ENCODE measurements around the gene JHY.
"Not testable (repeated sequence)": the region's sequence is repeated elsewhere in the genome, so short reads cannot be mapped to it uniquely, and the experiment has no call there.

JHY gene

GRCh38 chr11:122852074-122852795 is 30.3 kb upstream of the JHY start:
- Histone ChIP-seq H3K4me3 (ENCODE audit: low read length) (no peak overlapping the region), H3K27me3 (ENCODE audit: control insufficient read depth, insufficient read depth, low read length) (no peaks in the 10 kb centered on the region), H3K36me3 (ENCODE audit: control insufficient read depth, insufficient read depth, low read length) (no peaks in the 10 kb centered on the region), H3K27ac (ENCODE audit: low read length) (no peak overlapping the region), H3K9me3 (ENCODE audit: control insufficient read depth, insufficient read depth, low read length) (no peaks in the 10 kb centered on the region), H3K4me1 (ENCODE audit: control insufficient read depth, insufficient read depth, low read length) (peaks cover 2% of the 10 kb centered on the region; the same call in 1 of the 2 replicates)
- WGBS (ENCODE audit: insufficient coverage, insufficient read length) = no CpG with 5 or more reads among the region's 10 CpGs
- DNase-seq (ENCODE audit: low read depth, low spot score) = no peak

DNA sequence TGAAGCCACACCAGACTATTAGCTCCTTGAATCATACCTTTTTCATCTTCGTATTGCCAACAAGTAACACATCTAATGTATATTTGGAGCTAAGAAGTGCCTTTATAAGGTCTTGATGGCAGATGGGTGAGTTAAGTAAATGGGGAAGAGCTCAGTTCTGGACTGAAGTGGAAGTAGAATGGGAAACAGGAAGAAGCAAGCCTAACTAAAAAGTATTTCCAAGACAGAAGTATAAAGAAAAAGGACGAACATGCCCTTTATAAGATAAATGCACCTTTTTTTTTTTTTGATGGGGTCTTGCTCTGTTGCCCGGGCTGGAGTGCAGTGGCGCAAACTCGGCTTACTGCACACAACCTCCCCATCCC is 29.8 kb upstream of the JHY start:
- H3K4me1 ChIP-seq (ENCODE audit: control insufficient read depth, insufficient read depth, low read length) = peaks cover 2% of the 10 kb centered on the region; the same call in 1 of the 2 replicates
- no CpG with 5 or more reads among the region's 5 CpGs for WGBS (ENCODE audit: insufficient coverage, insufficient read length)
- H3K36me3 ChIP-seq (ENCODE audit: control insufficient read depth, insufficient read depth, low read length) = no peaks in the 10 kb centered on the region
- H3K27ac ChIP-seq (ENCODE audit: low read length) = no peak overlapping the region
- H3K4me3 ChIP-seq (ENCODE audit: low read length) = no peak overlapping the region
- no peak for DNase-seq (ENCODE audit: low read depth, low spot score)
- H3K9me3 ChIP-seq (ENCODE audit: control insufficient read depth, insufficient read depth, low read length) = no peaks in the 10 kb centered on the region
- H3K27me3 ChIP-seq (ENCODE audit: control insufficient read depth, insufficient read depth, low read length) = no peaks in the 10 kb centered on the region

DNA sequence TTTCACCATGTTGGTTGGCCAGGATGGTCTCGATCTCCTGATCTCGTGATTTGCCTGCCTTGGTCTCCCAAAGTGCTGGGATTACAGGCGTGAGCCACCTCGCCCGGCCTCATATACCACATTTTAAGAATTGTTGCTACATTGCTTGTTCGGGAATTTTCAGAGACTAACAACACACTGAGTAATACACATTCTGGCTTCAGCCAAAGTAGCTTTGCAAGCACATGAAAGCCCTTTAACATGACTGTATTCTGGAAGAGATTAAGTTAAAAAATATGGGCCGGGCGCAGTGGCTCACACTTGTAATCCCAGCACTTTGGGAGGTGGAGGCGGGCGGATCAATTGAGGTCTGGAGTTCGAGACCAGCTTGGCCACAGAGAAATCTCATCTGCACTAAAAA is 29.3 kb upstream of the JHY start:
- H3K4me1 ChIP-seq (ENCODE audit: control insufficient read depth, insufficient read depth, low read length) = peaks cover 2% of the 10 kb centered on the region; the same call in 1 of the 2 replicates
- DNase-seq (ENCODE audit: low read depth, low spot score) = no peak
- no CpG with 5 or more reads among the region's 11 CpGs for WGBS (ENCODE audit: insufficient coverage, insufficient read length)
- no peak overlapping the region for H3K27ac ChIP-seq (ENCODE audit: low read length)
- H3K27me3 ChIP-seq (ENCODE audit: control insufficient read depth, insufficient read depth, low read length) = no peaks in the 10 kb centered on the region; the same call in 1 of the 2 replicates
- no peaks in the 10 kb centered on the region for H3K9me3 ChIP-seq (ENCODE audit: control insufficient read depth, insufficient read depth, low read length)
- no peaks in the 10 kb centered on the region for H3K36me3 ChIP-seq (ENCODE audit: control insufficient read depth, insufficient read depth, low read length)
- no peak overlapping the region for H3K4me3 ChIP-seq (ENCODE audit: low read length)

- no CpG with 5 or more reads among the region's 3 CpGs for WGBS (ENCODE audit: insufficient coverage, insufficient read length)
- peaks cover 2% of the 10 kb centered on the region; the same call in 1 of the 2 replicates for H3K4me1 ChIP-seq (ENCODE audit: control insufficient read depth, insufficient read depth, low read length)
These were observed 28.6 kb upstream of the JHY start for GRCh38 chr11:122853971-122854446.

DNA sequence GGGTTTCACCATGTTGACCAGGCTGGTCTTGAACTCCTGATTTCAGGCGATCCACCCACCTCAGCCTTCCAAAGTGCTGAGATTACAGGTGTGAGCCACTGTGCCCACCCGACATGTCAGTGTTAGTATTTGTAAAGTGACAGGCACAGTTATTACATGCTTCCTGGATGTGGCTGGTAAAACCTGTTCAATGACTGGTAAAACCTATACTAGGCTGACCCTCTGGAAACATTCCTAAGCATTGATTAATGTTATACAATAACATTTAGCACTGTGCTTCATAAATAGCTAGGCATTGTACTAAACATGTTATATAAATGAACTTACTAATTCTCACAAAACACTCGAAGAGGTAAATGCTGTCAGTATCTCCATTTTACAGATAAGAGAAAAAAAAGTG is 20.9 kb upstream of the JHY start:
- H3K9me3 ChIP-seq (ENCODE audit: control insufficient read depth, insufficient read depth, low read length) = no peaks in the 10 kb centered on the region

More at GRCh38 chr11:122853971-122854446, 28.6 kb upstream of the JHY start:
- DNase-seq (ENCODE audit: low read depth, low spot score) = peak; percentile 70
- H3K36me3 ChIP-seq (ENCODE audit: control insufficient read depth, insufficient read depth, low read length) = no peaks in the 10 kb centered on the region
- H3K27ac ChIP-seq (ENCODE audit: low read length) = no peak overlapping the region
- no peaks in the 10 kb centered on the region; the same call in 1 of the 2 replicates for H3K27me3 ChIP-seq (ENCODE audit: control insufficient read depth, insufficient read depth, low read length)
- H3K4me3 ChIP-seq (ENCODE audit: low read length) = no peak overlapping the region
- no peaks in the 10 kb centered on the region for H3K9me3 ChIP-seq (ENCODE audit: control insufficient read depth, insufficient read depth, low read length)

GRCh38 chr11:122862091-122862490 is 20.5 kb upstream of the JHY start:
- no peaks in the 10 kb centered on the region for H3K4me1 ChIP-seq (ENCODE audit: control insufficient read depth, insufficient read depth, low read length)
- no peaks in the 10 kb centered on the region; the same call in 1 of the 2 replicates for H3K27me3 ChIP-seq (ENCODE audit: control insufficient read depth, insufficient read depth, low read length)
- no CpG with 5 or more reads among the region's 1 CpG for WGBS (ENCODE audit: insufficient coverage, insufficient read length)
- no peaks in the 10 kb centered on the region for H3K9me3 ChIP-seq (ENCODE audit: control insufficient read depth, insufficient read depth, low read length)
- H3K4me3 ChIP-seq (ENCODE audit: low read length) = no peak overlapping the region
- no peak for DNase-seq (ENCODE audit: low read depth, low spot score)
- no peak overlapping the region for H3K27ac ChIP-seq (ENCODE audit: low read length)
- no peaks in the 10 kb centered on the region for H3K36me3 ChIP-seq (ENCODE audit: control insufficient read depth, insufficient read depth, low read length)

More for the DNA sequence above, 20.9 kb upstream of the JHY start:
- no peak for DNase-seq (ENCODE audit: low read depth, low spot score)
- no peaks in the 10 kb centered on the region for H3K4me1 ChIP-seq (ENCODE audit: control insufficient read depth, insufficient read depth, low read length)
- H3K27me3 ChIP-seq (ENCODE audit: control insufficient read depth, insufficient read depth, low read length) = no peaks in the 10 kb centered on the region; the same call in 1 of the 2 replicates
- no CpG with 5 or more reads among the region's 3 CpGs for WGBS (ENCODE audit: insufficient coverage, insufficient read length)
- no peak overlapping the region for H3K4me3 ChIP-seq (ENCODE audit: low read length)
- H3K36me3 ChIP-seq (ENCODE audit: control insufficient read depth, insufficient read depth, low read length) = no peaks in the 10 kb centered on the region
- H3K27ac ChIP-seq (ENCODE audit: low read length) = no peak overlapping the region

- not testable (repeated sequence) for DNase-seq (ENCODE audit: low read depth, low spot score); H3K4me1 ChIP-seq (ENCODE audit: control insufficient read depth, insufficient read depth, low read length); H3K4me3 ChIP-seq (ENCODE audit: low read length); H3K27ac ChIP-seq (ENCODE audit: low read length); H3K27me3 ChIP-seq (ENCODE audit: control insufficient read depth, insufficient read depth, low read length); H3K9me3 ChIP-seq (ENCODE audit: control insufficient read depth, insufficient read depth, low read length); H3K36me3 ChIP-seq (ENCODE audit: control insufficient read depth, insufficient read depth, low read length)
- WGBS (ENCODE audit: insufficient coverage, insufficient read length) = 100% methylated on average over 1 of the region's 1 CpG
These were observed 19.4 kb upstream of the JHY start for GRCh38 chr11:122863154-122863553.

GRCh38 chr11:122863704-122864326 is 18.7 kb upstream of the JHY start:
- Histone ChIP-seq H3K4me3 (ENCODE audit: low read length) (no peak overlapping the region), H3K27ac (ENCODE audit: low read length) (no peak overlapping the region), H3K27me3 (ENCODE audit: control insufficient read depth, insufficient read depth, low read length) (no peaks in the 10 kb centered on the region), H3K4me1 (ENCODE audit: control insufficient read depth, insufficient read depth, low read length) (no peaks in the 10 kb centered on the region), H3K36me3 (ENCODE audit: control insufficient read depth, insufficient read depth, low read length) (no peaks in the 10 kb centered on the region), H3K9me3 (ENCODE audit: control insufficient read depth, insufficient read depth, low read length) (no peaks in the 10 kb centered on the region)
- no peak for DNase-seq (ENCODE audit: low read depth, low spot score)
- WGBS (ENCODE audit: insufficient coverage, insufficient read length) = no CpG with 5 or more reads among the region's 7 CpGs

DNA sequence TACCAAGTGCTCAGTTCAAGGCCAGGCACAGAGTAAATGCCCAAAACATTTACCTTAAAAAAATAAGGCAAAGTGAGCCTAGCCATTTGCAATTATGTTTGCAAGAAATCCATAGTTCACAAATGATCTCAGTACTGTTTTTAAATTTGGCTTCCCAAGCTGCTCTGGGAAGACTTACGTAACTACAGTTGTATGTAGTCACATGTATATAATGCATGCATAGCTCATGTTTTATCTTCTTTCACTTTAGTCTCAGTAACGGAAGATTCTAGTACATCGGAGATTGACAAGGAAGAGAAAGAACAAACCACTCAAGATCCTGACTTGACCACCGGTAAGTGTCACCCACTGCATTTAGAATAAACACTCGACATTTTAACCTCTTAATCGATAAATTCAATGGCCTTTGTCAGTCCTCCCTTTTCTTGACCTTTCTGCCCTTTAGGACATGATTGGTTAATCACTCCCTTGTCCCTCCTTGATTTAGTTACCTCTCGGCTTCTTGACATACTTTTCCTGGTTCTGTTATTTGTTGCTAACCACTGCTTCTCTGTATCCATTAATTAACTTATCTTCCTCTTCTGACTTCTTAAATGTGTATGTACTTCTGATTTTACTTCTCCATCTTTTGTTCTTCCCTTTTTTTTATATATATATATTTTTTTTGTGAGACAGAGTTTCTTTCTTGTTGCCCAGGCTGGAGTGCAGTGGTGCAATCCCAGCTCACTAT is 18.0 kb upstream of the JHY start:
- WGBS (ENCODE audit: insufficient coverage, insufficient read length) = no CpG with 5 or more reads among the region's 7 CpGs
- H3K27me3 ChIP-seq (ENCODE audit: control insufficient read depth, insufficient read depth, low read length) = no peaks in the 10 kb centered on the region
- no peaks in the 10 kb centered on the region for H3K4me1 ChIP-seq (ENCODE audit: control insufficient read depth, insufficient read depth, low read length)
- no peak for DNase-seq (ENCODE audit: low read depth, low spot score)
- no peak overlapping the region for H3K27ac ChIP-seq (ENCODE audit: low read length)
- H3K9me3 ChIP-seq (ENCODE audit: control insufficient read depth, insufficient read depth, low read length) = no peaks in the 10 kb centered on the region
- no peak overlapping the region for H3K4me3 ChIP-seq (ENCODE audit: low read length)
- no peaks in the 10 kb centered on the region for H3K36me3 ChIP-seq (ENCODE audit: control insufficient read depth, insufficient read depth, low read length)

- no peak for DNase-seq (ENCODE audit: low read depth, low spot score)
These were observed 12.9 kb upstream of the JHY start for GRCh38 chr11:122869622-122870021.

More at GRCh38 chr11:122869622-122870021, 12.9 kb upstream of the JHY start:
- no CpG with 5 or more reads among the region's 6 CpGs for WGBS (ENCODE audit: insufficient coverage, insufficient read length)
- H3K9me3 ChIP-seq (ENCODE audit: control insufficient read depth, insufficient read depth, low read length) = no peaks in the 10 kb centered on the region
- H3K4me1 ChIP-seq (ENCODE audit: control insufficient read depth, insufficient read depth, low read length) = no peaks in the 10 kb centered on the region
- H3K4me3 ChIP-seq (ENCODE audit: low read length) = no peak overlapping the region
- H3K36me3 ChIP-seq (ENCODE audit: control insufficient read depth, insufficient read depth, low read length) = no peaks in the 10 kb centered on the region
- H3K27me3 ChIP-seq (ENCODE audit: control insufficient read depth, insufficient read depth, low read length) = no peaks in the 10 kb centered on the region
- H3K27ac ChIP-seq (ENCODE audit: low read length) = no peak overlapping the region

Data from iPS DF 6.9 (cell line).